NK-92 treated with Interleukin-12 subunit alpha and Interleukin-12 subunit beta, amount 100 ng/mL, for 24 hours (cell line): Measurements from ENCODE around the gene RIC1.
"Not testable (repeated sequence)": the region's sequence is repeated elsewhere in the genome, so short reads cannot be mapped to it uniquely, and the experiment has no call there.

Experiments
- DNase-seq: peaks from one replicate; lab custom pipeline; 2025; lab: John Stamatoyannopoulos, UW

Gene RIC1

DNA sequence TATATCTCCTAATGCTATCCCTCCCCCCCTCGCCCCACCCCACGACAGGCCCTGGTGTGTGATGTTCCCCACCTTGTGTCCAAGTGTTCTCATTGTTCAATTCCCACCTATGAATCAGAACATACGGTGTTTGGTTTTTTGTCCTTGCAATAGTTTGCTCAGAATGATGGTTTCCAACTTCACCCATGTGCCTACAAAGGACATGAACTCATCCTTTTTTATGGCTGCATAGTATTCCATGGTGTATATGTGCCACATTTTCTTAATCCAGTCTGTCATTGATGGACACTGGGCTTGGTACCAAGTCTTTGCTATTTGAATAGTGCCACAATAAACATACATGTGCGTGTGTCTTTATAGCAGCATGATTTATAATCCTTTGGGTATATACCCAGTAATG lies 93.8 kb downstream of the RIC1 start:
- DNase-seq = not testable (repeated sequence)

DNA sequence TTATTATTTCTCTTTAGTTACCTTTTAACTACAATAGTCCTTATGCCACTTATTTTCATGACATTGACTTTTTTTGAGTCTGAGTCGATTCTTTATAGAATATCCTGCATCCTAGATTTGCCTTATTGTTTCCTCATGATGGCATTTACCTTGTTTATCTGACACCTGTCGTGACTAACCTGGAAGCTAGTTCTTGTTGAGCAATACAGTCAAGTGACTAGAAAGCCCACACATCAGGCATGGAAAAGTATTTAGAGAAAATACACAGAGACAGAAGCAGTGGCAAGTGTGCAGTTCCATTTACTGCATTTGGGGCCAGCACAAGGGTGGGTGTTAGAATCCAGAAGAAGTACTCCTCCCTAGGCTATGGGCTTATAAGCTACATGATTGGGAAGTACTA lies 106.2 kb downstream of the RIC1 start:
- no peak for DNase-seq

- DNase-seq = no peak
Measured at GRCh38 chr9:5736563-5737346, 107.8 kb downstream of the RIC1 start.

GRCh38 chr9:5743109-5743508 lies 114.2 kb downstream of the RIC1 start:
- no peak for DNase-seq

DNA sequence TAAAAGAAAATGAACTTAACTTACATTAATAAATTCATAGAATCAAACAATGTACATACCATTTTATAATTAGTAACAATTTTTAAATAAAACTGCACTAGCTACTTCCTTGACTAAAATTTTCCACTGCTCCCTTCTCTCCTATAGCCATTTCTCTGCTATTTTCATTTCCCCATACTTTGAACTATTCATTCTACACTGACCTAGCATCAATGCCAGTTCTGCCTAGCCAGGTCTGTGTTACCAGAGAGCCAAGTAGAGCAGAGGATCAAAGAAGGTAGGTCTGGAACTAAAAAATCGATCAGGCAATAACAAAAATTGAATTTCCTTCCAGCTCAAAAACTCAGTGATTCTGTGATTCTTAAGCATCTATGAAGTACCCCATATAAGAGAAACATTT lies 119.5 kb downstream of the RIC1 start:
- no peak for DNase-seq

DNA sequence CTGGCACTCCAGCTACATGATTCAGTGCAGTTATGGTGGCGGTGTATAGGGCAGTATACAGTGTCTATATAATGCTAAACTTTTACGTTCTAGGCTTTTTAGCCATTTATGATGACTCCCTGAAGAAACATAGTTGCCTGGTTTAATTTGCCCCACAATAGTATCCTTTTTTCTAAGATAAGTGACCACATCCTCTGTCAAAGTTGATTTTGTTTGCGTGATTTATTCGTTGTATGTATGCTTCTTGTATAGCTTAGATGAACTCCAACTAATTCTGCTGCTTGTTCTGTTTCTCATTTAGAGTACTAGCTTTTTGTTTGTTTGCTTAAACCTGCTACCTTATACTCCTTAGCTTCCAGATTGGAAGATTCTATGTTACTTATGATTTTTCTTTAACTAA lies 120.4 kb downstream of the RIC1 start:
- no peak for DNase-seq

DNA sequence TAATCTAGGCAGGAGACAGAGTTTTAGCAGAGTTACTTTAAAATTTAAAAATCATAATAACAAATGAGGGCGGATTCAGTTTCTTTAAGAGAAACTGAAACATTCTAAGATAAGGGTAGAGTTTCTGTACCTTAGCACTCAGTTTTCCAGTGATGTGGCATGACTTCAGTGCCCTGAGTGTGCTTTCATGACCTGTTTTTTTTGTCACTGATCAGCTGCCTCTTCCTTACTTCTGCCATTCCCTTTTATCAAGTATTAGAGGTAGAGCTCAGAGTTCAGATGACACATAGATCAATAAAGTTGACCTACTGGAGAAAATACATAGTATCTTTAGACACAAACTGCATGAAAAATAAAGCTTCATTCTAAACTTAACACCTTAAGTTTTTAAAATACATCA lies 121.7 kb downstream of the RIC1 start:
- no peak for DNase-seq

DNA sequence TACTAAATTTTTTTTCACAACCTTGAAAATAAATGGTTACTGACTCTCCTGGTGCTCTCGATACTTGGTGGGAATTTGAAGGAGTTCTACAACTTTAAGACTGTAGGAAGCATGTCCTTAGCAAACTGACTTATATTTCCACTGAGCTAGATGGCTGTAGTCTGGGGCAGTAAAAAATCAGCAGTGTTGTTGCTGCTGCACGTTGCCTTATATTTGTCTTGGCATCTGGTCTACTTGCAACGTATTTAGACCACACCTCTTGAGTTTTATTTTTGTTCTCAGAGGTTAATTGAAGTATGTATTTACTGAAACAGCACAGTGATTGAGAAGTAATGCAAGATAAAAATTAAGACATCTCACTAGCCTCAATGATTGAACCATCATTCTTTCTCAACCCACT lies 127.7 kb downstream of the RIC1 start:
- DNase-seq = no peak

- DNase-seq = no peak
Measured at GRCh38 chr9:5760338-5760737, 131.4 kb downstream of the RIC1 start.

- DNase-seq = no peak
Measured at GRCh38 chr9:5762421-5762820, 133.5 kb downstream of the RIC1 start.

- no peak for DNase-seq
Measured at GRCh38 chr9:5764130-5764868, 135.4 kb downstream of the RIC1 start.

- DNase-seq = no peak
Measured at GRCh38 chr9:5767968-5768932, 139.3 kb downstream of the RIC1 start.

GRCh38 chr9:5773324-5773999 lies 144.6 kb downstream of the RIC1 start:
- DNase-seq = no peak

DNA sequence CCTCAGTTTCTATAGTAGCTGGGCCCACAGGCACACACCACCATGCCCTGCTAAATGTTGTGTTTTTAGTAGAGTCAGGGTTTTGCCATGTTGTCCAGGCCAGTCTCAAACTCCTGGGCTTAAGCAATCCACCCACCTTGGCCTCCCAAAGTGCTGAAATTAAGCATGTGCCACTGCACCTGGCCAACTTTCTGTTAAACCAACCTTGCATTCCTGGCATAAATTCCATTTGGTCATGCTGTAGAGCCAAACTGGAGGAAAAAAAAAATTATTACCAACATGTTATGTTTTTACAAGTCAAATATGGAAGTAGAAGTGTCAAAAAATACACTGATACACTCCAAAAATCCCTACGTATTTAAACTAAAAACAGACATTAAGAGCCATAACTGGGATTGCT lies 149.9 kb downstream of the RIC1 start:
- DNase-seq = no peak

DNA sequence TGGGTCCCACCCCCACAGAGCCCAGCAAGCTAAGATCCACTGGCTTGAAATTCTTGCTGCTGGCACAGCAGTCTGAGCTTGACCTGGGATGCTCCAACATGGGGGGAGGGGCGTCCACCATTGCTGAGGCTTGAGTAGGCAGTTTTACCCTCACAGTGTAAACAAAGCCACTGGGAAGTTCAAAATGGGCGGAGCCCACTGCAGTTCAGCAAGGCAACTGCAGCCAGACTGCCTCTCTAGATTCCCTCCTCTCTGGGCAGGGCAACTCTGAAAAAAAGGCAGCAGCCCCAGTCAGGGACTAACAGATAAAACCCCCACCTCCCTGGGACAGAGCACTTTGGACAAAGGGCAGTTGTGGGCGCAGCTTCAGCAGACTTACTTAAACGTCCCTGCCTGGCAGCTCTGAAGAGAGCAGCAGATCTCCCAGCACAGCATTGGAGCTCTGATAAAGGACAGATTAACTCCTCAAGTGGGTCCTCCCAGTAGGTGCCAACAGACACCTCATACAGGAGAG lies 150.9 kb downstream of the RIC1 start:
- not testable (repeated sequence) for DNase-seq

GRCh38 chr9:5783420-5783819 lies 154.5 kb downstream of the RIC1 start:
- not testable (repeated sequence) for DNase-seq

DNA sequence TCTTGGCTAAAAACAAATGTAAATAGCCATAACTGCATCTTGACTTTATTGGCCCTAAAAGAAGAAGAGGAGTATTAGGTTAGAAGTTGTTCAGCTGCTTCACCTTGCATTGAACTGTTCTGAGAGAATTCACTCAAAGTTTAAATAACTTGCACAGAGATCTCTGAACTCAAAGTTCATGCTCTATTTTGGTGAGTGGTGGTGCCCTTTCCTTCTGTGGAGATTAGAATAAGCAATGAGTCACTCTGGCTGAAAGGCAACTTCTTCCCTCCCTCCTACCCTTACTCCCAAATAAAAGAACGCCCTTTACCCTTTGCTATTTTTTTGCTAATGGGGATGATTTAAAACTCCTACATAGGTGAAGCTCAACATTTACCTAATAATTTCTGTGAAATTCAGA lies 155.1 kb downstream of the RIC1 start:
- no peak for DNase-seq

- no peak for DNase-seq
Measured at GRCh38 chr9:5784526-5785315, 155.8 kb downstream of the RIC1 start.

GRCh38 chr9:5786370-5787127 lies 157.6 kb downstream of the RIC1 start:
- no peak for DNase-seq

- no peak for DNase-seq
Measured at GRCh38 chr9:5787220-5787619, 158.3 kb downstream of the RIC1 start.
